NT2/D1 (cell line): Measurements from ENCODE around the gene LVRN.
"Not testable (repeated sequence)": the region's sequence is repeated elsewhere in the genome, so short reads cannot be mapped to it uniquely, and the experiment has no call there.

Experiments used
- DNase-seq: peaks from one replicate; pipeline ENCODE4 v3.0.0-alpha.2; 2011; ENCODE audit warnings: low read depth, low spot score
- H3K27me3 ChIP-seq: 2 replicates; pipeline ENCODE4 v1.6.0; 2011; ENCODE audit warnings: mild to moderate bottlenecking; ENCODE audit not compliant: insufficient read length, insufficient read depth
- H3K36me3 ChIP-seq: 2 replicates; pipeline ENCODE4 v1.6.1; 2011; ENCODE audit warnings: mild to moderate bottlenecking, low read length, mixed read lengths; ENCODE audit not compliant: insufficient read depth, insufficient read length
- H3K4me1 ChIP-seq: 2 replicates; pipeline ENCODE4 v1.5.1; 2011; ENCODE audit not compliant: insufficient read depth, insufficient read length
- H3K4me3 ChIP-seq: 2 replicates; pipeline ENCODE4 v1.5.1; 2011; ENCODE audit warnings: low read depth; ENCODE audit not compliant: insufficient read length
- H3K9ac ChIP-seq: 2 replicates; pipeline ENCODE4 v1.6.0; 2011; ENCODE audit warnings: low read depth; ENCODE audit not compliant: insufficient read length
- H3K9me3 ChIP-seq: 2 replicates; pipeline ENCODE4 v1.5.1; 2011; ENCODE audit warnings: mild to moderate bottlenecking, low read length; ENCODE audit not compliant: insufficient read depth
- SUZ12 ChIP-seq: IDR thresholded peaks from 2 replicates; pipeline ENCODE4 v1.6.1; 2011; ENCODE audit not compliant: insufficient read length, insufficient read depth; ENCODE audit errors: extremely low read depth
- YY1 ChIP-seq: IDR thresholded peaks from 2 replicates; pipeline ENCODE4 v1.6.1; 2011; ENCODE audit not compliant: insufficient read length, insufficient read depth
- ZNF274 ChIP-seq: IDR thresholded peaks from 2 replicates; pipeline ENCODE4 v1.6.1; 2011; ENCODE audit warnings: mild to moderate bottlenecking, low read depth, low read length

LVRN gene, protein sequence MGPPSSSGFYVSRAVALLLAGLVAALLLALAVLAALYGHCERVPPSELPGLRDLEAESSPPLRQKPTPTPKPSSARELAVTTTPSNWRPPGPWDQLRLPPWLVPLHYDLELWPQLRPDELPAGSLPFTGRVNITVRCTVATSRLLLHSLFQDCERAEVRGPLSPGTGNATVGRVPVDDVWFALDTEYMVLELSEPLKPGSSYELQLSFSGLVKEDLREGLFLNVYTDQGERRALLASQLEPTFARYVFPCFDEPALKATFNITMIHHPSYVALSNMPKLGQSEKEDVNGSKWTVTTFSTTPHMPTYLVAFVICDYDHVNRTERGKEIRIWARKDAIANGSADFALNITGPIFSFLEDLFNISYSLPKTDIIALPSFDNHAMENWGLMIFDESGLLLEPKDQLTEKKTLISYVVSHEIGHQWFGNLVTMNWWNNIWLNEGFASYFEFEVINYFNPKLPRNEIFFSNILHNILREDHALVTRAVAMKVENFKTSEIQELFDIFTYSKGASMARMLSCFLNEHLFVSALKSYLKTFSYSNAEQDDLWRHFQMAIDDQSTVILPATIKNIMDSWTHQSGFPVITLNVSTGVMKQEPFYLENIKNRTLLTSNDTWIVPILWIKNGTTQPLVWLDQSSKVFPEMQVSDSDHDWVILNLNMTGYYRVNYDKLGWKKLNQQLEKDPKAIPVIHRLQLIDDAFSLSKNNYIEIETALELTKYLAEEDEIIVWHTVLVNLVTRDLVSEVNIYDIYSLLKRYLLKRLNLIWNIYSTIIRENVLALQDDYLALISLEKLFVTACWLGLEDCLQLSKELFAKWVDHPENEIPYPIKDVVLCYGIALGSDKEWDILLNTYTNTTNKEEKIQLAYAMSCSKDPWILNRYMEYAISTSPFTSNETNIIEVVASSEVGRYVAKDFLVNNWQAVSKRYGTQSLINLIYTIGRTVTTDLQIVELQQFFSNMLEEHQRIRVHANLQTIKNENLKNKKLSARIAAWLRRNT

DNA sequence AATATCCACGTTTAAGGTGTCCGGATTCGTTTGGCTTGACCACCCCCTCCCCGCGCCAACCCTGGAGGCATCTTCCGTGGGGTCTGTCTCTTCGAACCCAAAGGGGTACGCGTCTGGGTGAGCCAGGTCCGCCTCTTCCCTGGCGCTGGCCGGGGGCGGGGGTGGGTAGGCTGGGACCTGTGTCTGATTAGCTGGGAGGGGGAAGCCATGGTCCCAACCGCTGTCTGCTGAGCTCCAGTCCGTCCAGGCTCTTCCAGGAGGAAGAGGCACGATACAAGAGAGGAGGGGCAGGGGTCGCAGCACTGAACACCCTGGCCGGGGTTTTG is at the start of gene LVRN:
TSS of gene LVRN (plus strand) at position 237 of the 326 bp plus-strand sequence. CDS start 143 bp downstream, outside the sequence.
- no peak for DNase-seq
- TF ChIP-seq SUZ12 (no peak), ZNF274 (no peak), YY1 (no peak)
- Histone ChIP-seq H3K36me3 (no peaks in the 10 kb centered on the region), H3K27me3 (no peaks in the 10 kb centered on the region), H3K4me1 (no peaks in the 10 kb centered on the region), H3K9ac (no peak within 1 kb of the TSS), H3K4me3 (no peak within 1 kb of the TSS), H3K9me3 (no peaks in the 10 kb centered on the region)

DNA sequence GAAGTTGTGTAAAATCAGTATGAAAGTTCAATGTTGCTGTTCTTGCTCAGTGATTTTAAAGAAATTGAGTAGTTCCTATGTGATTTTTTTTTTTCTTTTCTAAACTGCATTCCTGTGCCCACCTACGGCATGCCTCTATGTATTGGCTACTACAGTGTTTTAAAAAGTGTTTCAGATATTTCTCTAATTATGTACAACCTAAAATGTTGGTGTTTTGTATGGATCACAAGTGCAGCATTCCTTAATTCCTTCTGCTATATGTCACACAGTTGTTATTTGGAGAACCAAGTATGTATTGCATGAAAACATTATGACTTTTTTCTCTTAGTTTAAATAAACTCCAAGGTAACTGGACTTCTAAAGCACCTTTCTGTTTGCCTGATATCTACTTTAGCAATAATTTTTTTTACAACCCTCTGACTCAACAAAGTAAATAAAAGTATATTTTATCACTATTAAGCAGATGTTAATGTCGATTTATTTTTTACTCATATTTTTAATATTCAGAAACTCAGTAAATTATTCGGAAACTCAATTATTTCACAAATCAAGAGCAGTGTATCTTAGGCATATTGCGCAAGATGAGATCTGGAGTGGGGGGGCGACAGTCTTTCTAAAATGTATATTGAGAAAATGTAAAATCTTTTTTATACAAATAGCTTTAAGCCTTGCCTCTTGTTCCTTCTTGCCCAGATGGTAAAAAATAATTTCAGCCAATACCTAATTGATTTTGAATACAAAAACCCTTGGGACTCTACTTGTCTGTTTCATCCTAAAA is 48.5 kb upstream of the LVRN start:
- not testable (repeated sequence) for H3K4me1 ChIP-seq, H3K9me3 ChIP-seq, H3K36me3 ChIP-seq, DNase-seq, H3K4me3 ChIP-seq, H3K27me3 ChIP-seq, H3K9ac ChIP-seq

DNA sequence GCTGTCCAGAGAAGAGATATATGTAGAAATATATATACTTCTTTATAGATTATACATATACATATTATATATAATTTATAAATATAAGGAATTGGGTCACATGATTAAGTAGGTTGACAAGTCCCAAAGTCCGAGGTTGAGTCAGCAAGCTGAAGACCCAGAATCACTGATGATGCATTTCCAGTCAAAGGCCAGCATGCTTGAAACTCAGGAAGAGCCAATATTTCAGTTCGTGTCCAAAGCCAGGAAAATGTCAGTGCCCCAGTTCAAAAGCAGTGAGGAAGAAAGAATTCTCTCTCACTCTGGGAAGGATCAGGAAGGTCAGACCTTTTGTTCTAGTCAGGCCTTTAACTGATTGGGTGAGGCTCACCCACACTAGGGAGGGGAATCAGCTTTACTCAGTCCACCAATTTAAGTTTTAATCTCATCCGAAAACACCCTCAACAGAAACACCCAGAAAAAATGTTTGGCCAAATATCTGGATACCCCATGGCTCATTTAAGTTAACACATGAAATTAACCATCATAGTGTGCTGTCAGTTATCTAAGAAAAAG is 42.0 kb upstream of the LVRN start:
- Histone ChIP-seq H3K9me3 (no peaks in the 10 kb centered on the region), H3K4me3 (no peak overlapping the region), H3K4me1 (no peaks in the 10 kb centered on the region), H3K36me3 (no peaks in the 10 kb centered on the region), H3K9ac (no peak overlapping the region), H3K27me3 (no peaks in the 10 kb centered on the region)
- TF ChIP-seq YY1: no peak
- TF ChIP-seq ZNF274: no peak
- no peak for TF ChIP-seq SUZ12
- no peak for DNase-seq

DNA sequence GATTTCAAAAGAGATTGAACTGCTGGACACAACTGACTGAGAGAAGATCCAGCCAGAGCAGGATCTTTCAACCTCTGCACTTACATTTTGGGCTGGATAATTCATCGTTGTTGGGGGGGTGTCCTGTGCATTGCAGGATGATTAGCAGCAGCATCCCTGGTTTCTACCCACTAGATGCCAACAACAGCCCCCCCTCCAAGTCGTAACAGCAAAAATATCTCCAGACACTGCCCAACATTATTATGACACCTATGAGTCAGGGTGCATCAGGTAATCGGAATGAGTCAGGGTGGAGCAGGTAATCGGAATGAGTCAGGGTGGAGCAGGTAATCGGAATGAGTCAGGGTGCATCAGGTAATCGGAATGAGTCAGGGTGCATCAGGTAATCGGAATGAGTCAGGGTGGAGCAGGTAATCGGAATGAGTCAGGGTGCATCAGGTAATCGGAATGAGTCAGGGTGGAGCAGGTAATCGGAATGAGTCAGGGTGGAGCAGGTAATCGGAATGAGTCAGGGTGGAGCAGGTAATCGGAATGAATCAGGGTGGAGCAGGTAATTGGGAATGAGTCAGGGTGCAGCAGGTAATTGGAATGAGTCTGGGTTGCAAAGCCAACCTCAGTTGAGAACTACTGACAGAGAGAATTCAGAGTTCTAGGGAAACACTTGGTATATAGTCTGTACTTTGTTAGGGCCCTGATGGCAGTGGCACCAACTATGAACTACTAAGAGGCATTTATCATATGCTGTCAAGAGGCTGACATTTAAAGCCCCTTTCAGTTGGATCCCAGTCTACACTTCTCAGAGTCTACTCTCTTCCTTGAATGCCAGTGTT is 33.5 kb upstream of the LVRN start:
- H3K4me1 ChIP-seq, DNase-seq, H3K4me3 ChIP-seq, H3K9ac ChIP-seq, H3K9me3 ChIP-seq, H3K27me3 ChIP-seq, H3K36me3 ChIP-seq: not testable (repeated sequence)

DNA sequence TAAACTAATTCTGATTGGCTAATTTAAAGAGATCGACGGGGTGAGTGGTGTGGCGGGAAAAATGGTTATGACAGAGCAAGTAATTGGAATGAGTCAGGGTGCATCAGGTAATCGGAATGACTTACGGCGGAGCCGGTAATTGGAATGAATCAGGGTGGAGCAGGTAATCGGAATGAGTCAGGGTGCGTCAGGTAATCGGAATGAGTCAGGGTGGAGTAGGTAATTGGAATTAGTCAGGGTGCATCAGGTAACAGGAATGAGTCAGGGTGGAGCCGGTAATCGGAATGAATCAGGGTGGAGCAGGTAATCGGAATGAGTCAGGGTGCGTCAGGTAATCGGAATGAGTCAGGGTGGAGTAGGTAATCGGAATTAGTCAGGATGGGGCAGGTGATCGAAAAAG is 32.1 kb upstream of the LVRN start:
- not testable (repeated sequence) for H3K27me3 ChIP-seq, H3K4me1 ChIP-seq, H3K9ac ChIP-seq, H3K36me3 ChIP-seq, H3K9me3 ChIP-seq, H3K4me3 ChIP-seq, DNase-seq

DNA sequence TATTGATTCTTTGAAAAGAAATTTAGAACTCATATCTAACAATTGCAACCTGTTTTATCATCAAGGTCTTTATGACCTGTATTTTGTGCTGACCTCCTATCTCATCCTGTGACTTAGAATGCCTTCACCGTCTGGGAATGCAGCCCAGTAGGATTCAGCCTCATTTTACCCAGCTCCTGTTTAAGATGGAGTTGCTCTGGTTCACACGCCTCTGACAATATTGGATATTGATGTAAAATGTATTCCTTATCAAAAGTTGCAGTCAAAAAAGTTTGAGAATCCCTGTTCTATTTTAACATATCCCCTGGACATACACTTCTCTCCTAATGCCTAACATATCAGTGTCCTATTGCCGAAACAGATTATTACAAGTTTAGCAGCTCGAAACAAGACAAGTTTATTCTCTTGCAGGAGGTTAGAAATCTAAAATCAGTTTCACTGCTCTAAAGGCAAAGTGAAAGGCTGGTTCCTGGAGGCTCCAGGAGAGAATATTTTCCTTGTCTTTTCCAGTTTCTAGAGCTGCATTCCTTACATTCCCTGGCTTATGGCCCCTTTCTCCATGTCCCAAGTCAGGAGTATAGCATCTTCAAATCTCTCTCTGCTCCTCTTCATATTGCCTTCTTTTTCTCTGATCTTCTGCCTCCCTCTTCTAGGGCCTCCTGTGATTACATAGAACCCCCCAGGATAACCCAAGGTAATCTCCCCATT is 31.5 kb upstream of the LVRN start:
- Histone ChIP-seq H3K9me3 (no peaks in the 10 kb centered on the region), H3K27me3 (no peaks in the 10 kb centered on the region), H3K36me3 (no peaks in the 10 kb centered on the region), H3K4me3 (no peak overlapping the region), H3K4me1 (no peaks in the 10 kb centered on the region), H3K9ac (no peak overlapping the region)
- no peak for DNase-seq
- TF ChIP-seq YY1 (no peak), SUZ12 (no peak), ZNF274 (no peak)
